GM04504 (cell line): Measurements from ENCODE around the gene KIR2DL1.
"Not testable (repeated sequence)": the region's sequence is repeated elsewhere in the genome, so short reads cannot be mapped to it uniquely, and the experiment has no call there.

Experiments used
- DNase-seq: peaks from one replicate; pipeline ENCODE4 v3.0.0-alpha.2; 2012; ENCODE audit warnings: low read depth

Gene KIR2DL1

DNA sequence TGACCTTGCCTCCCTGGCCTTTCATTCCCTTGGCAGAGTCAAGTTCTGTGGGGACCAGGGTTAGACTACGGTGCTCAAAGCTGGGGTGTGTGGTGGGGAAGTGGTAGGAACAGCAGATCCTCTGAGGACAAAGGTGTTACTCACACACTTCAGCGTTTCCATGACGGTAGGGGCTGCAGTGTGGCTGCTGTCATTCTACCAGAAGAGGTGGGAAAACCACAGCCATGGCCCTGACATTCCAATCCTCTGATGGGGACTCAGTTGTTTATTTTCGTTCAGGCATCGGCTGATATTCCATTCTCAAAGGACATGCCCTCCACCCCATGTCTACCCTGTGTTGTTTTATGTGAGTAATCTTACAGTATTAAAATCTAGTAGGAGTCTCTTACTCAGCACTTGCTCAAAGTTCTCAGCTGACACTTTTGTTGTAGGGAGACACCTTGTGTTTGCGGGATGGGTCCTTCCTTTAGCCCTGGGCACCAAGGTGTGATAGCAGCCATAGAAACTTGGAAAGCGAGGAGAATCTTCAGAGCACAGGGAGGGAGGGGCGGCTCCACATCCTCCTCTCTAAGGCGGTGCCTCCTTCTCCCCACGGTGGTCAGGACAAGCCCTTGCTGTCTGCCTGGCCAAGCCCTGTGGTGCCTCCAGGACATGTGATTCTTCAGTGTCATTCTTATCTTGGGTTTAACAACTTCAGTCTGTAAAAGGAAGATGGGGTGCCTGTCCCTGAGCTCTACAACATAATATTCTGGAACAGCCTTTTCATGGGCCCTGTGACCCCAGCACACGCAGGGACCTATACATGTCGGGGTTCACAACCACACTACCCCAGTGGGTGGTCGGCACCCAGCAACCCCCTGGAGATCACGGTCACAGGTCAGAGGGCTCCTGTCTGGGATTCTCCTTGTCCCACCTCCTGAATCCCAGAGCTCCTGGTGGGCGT, 1.7 kb downstream of the KIR2DL1 start:
- DNase-seq, result not testable (repeated sequence)

DNA sequence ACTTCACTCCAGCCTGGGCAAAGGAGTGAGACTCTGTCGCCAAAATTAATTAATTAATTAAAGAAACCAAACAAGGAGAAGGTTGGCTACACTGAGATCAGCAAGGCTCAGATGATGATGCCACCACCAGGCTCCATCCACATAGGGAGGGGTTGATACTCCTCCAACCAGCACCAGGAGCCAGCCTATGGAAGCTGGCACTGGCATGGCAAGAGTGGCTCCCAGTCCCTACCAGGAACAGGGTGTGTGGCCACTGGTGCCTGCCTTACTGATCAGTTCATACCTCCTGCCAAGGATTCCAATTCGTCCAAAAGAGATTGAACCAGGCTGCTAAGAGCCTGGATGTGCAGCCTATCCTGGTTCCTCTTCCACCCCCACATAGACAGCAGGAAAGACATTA, 3.1 kb downstream of the KIR2DL1 start:
- not testable (repeated sequence) for DNase-seq

DNA sequence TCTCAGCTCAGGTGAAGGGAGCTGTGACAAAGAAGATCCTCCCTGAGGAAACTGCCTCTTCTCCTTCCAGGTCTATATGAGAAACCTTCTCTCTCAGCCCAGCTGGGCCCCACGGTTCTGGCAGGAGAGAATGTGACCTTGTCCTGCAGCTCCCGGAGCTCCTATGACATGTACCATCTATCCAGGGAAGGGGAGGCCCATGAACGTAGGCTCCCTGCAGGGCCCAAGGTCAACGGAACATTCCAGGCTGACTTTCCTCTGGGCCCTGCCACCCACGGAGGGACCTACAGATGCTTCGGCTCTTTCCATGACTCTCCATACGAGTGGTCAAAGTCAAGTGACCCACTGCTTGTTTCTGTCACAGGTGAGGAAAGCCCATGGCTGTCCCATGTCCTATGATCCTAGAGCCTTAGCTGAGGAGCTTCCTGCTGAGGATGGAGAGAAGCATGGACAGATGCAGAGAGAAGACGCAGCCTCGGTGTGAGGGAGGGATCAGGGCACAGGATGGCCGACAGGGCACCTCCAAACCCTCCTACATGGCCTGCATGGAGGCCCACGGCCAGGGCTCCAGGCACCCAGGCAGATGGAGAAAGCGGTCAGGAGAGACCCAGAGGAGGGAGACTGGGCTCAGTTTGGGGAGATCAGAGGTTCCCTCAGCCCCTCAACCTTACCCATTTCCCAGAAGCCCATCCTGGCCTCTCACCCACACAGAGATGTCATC, 5.7 kb downstream of the KIR2DL1 start:
- DNase-seq, result not testable (repeated sequence)

DNA sequence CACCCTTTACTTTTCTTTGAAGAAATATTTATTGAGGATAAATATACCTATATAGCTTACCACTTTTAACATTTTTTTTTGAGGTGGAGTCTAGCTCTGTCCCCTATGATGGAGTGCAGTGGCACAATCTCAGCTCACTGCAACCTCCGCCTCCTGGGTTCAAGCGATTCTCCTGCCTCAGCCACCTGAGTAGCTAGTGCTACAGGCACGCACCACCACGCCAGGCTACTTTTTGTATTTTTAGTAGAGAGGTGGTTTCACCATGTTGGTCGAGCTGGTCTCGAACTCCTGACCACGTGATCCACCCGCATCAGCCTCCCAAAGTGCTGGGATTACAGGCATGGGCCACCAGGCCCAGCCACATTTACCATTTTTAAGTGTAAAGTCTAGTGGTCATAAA, 6.2 kb downstream of the KIR2DL1 start:
- DNase-seq, result not testable (repeated sequence)

DNA sequence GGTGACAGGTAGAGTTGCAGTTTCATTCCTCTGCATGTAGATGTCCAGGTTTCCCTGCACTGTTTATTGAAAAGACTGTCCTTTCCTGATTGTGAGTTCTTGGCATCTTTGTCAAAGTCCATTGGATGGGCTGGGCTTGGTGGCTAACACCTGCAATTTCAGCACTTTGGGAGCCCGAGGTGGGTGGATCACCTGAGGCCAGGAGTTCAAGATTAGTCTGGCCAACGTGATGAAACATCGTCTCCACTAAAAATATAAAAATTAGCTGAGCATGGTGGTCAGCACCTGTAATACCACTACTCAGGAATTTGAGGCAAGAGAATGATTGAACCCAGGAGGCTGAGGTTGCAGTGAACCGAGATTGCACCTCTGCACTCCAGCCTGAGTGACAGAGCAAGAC, 8.3 kb downstream of the KIR2DL1 start:
- DNase-seq, result not testable (repeated sequence)

DNA sequence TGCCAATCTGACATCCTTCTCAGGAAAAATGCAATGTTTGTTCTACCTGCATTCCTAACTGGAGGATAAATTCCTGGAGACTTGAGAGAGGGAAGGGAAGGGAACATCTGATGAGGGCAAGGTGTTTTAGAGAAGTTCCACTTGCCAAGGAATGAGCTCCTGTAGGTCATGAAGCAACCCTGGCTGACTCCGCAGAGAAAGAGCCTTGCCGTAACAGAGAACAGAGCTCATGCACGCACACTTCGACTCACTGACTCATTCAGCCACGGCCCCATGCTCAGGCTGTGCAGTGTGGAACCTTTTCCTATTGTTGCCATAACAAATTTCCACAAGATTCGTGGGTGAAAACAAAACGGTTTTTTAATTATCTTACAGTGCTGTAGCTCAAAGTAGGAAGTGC, 9.3 kb downstream of the KIR2DL1 start:
- DNase-seq, result not testable (repeated sequence)

DNA sequence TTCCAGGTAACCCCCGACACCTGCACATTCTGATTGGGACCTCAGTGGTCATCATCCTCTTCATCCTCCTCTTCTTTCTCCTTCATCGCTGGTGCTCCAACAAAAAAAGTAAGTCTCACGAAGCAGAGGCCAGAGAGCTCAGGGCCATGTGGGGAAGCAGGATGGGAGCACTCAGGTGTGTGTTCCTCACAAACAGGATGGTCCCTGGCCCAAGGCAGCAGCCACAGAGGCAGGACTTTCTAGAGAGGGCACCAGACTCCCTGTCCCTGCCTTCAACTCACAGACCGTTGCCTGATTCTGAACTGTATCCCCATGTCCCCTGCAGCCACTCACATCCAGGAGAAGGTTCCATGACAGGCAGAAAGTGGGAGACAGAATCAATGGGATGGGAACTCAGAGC, 13.3 kb downstream of the KIR2DL1 start:
- not testable (repeated sequence) for DNase-seq

DNA sequence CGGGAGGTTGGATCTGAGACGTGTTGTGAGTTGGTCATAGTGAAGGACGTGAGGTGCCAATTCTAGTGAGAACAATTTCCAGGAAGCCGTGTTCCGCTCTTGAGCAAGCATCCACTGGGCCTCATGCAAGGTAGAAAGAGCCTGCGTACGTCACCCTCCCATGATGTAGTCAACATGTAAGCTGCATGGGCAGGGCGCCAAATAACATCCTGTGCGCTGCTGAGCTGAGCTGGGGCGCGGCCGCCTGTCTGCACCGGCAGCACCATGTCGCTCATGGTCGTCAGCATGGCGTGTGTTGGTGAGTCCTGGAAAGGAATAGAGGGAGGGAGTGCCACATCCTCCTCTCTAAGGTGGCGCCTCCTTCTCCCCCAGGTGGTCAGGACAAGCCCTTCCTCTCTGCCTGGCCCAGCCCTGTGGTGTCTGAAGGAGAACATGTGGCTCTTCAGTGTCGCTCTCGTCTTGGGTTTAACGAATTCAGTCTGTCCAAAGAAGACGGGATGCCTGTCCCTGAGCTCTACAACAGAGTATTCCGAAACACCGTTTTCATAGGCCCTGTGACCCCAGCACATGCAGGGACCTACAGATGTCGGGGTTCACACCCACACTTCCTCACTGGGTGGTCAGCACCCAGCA, 16.6 kb downstream of the KIR2DL1 start:
- not testable (repeated sequence) for DNase-seq

DNA sequence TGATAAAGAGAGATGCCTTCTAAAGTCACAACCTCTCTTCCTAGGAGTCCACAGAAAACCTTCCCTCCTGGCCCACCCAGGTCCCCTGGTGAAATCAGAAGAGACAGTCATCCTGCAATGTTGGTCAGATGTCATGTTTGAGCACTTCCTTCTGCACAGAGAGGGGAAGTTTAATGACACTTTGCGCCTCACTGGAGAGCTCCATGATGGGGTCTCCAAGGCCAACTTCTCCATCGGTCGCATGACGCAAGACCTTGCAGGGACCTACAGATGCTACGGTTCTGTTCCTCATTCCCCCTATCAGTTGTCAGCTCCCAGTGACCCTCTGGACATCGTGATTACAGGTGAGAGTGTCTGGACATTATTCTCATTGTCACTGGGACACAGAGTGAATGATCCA, 18.6 kb downstream of the KIR2DL1 start:
- DNase-seq, result not testable (repeated sequence)

DNA sequence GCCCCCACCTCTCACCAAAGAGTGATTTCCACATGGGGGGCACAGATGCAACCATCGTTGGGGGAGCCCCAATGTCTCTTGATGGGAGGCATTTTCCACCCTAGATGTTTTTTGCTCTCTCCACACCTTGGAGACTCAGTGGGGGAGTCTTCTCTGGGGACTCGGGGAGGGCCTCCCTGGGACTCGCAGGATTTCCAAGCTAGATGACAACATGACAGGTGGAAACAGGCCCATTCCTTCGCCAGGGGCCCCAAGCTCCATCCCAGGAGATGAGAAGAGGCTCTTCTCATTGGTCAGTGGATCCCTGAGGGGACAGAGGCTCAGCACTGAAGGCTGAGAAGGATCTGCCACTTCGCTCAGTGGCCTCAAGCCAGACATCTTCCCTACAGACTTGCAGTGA, 21.1 kb downstream of the KIR2DL1 start:
- DNase-seq, result no peak

DNA sequence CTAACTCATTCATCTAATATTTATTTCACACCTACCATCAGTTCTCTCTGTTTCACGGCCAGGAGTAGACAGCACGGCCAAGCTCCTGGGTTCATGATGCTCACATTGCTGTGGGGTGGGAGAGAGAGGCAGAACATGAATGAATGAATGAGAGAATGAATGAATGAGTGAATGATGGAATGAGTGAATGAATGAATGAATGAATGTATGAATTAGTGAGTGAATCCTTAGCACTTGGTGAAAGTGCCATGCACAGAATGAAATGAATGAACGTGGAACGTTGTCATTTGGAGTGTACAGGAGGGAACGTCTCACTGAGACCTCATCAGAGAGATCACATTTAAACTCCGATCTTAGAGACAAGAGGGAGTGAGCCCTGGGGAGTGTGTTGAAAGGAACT, 21.9 kb downstream of the KIR2DL1 start:
- no peak for DNase-seq

DNA sequence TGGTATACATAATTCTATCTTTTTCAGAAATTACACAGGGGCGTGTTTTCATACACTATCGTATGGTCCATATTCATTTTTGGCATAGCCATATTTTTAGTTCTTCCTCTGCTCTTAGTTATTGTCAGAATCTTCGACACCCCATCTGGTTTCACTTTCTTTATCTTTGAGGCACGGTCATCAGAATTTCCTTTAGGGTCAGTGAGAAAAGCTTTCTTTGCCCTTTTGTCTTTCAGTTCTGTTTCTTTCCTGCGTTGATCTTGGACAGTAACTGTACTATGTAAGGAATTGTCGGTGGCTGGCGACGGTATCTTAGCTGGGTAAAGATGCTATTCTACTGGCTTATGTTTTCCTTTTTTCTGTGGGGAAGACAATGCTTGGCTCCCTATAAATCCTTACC, 23.2 kb downstream of the KIR2DL1 start:
- no peak for DNase-seq

DNA sequence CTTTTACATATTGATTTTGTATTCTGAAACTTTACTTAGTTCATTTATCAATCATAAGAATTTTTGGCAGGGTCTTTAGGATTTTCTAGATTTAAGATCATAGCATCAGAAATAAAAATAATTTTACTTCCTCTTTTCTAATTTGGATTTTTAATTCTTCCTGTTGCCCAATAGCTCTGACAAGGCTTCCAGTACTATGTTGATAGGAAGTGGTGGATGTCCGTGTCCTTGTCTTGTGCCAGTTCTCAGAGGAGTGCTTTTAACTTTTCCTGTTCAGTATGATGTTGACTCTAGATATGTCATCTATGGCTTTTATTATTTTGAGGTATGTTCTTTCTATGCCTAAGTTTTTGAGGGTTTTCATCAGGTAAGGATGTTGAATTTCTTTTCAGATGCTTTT, 26.2 kb downstream of the KIR2DL1 start:
- no peak for DNase-seq

DNA sequence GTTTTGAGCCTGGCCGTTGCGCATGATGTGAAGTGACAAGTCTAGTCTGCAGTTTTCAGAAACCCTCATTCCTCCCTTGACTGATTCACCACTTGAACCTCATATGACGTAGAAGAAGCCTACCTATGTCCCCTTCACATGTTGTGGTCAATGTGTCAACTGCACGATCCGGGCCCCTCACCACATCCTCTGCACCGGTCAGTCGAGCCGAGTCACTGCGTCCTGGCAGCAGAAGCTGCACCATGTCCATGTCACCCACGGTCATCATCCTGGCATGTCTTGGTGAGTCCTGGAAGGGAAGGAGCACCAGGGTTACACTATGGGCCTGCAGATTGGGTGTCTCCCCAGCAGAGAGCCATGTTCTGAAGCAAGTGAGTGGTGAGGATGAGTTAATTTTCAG, 33.8 kb downstream of the KIR2DL1 start, which contains the start of gene KIR2DL4:
KIR2DL4 (plus strand) TSS at position 201 of the 400 bp plus-strand sequence; CDS start at position 243, 42 bp downstream.
- DNase-seq, result no peak

DNA sequence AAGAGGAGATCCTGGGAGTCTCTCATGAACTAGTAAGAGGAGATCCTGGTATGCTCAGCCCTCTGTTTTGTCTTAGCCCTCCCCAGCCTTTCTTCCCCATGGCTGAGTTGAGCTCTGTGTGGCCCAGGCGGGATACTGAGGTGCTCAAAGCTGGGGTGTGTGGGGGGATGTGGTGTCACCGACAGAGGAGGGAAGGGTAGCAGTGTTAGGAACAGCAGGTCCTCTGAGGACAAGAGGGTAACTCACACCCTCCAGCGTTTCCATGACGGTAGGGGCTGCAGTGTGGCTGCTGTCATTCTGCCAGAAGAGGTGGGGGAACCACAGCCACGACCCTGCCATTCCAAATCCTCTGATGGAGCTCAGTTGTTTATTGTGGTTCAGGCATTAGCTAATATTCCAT, 34.5 kb downstream of the KIR2DL1 start:
- no peak for DNase-seq

DNA sequence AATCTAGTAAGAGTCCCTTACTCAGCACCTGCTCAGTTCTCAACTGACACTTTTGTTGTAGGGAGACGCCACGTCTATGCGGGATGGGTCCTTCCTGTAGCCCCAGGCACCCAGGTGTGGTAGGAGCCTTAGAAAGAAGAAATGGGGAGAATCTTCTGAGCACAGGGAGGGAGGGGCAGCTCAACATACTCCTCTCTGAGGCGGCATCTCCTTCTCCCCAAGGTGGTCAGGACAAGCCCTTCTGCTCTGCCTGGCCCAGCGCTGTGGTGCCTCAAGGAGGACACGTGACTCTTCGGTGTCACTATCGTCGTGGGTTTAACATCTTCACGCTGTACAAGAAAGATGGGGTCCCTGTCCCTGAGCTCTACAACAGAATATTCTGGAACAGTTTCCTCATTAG, 35.0 kb downstream of the KIR2DL1 start:
- DNase-seq, result no peak

DNA sequence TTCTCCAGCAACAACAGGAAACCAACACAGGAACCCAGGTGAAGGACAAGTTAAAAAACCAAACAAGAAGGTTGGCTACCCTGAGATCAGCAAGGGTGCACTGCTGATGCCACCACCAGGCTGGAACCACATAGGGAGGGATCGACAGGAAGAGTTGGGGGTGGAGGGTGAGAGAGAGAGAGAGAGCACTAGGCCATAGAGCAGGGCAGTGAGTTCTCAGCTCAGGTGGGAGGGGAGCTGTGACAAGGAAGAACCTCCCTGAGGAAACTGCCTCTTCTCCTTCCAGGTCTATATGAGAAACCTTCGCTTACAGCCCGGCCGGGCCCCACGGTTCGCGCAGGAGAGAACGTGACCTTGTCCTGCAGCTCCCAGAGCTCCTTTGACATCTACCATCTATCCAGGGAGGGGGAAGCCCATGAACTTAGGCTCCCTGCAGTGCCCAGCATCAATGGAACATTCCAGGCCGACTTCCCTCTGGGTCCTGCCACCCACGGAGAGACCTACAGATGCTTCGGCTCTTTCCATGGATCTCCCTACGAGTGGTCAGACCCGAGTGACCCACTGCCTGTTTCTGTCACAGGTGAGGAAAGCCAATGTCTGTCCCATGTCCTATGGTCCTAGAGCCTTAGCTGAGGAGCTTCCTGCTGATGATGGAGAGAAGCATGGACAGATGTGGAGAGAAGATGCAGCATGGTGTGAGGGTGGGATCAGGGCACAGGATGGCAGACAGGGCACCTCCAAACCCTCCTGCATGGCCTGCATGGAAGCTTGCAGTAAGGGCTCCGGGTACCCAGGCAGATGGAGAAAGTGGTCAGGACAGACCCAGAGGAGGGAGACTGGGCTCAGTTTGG, 36.3 kb downstream of the KIR2DL1 start:
- DNase-seq, result no peak

DNA sequence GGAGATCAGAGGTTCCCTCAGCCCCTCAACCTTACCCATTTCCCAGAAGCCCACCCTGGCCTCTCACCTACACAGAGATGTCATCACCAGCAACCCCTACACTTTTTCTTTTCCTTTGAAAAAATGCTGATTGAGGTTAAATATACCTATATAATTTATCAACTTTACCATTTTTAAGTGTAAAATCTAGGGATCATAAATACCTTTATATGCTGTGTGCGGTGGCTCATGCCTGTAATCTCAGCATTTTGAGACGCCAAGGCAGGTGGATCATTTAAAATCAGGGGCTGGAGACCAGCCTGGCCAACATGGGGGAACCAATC, 36.9 kb downstream of the KIR2DL1 start:
- no peak for DNase-seq

DNA sequence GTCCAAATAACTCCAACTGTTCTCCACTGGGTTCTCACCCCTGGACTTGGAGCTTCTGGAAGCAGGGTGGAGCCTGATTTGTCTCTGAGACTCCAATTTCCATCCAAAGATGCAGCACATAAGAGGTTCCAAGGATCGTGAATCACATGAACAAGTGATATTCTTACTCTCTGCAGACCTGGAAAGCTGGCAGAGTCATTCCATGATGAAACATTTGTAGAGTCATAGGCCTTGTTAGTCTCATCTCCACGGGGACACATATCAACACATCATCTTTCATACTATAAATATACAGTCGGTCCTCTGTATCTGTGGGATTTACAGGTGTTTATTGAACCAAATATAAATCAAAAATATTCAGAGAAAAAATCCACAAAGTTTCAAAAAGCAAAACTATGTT, 45.0 kb downstream of the KIR2DL1 start:
- DNase-seq, result not testable (repeated sequence)

DNA sequence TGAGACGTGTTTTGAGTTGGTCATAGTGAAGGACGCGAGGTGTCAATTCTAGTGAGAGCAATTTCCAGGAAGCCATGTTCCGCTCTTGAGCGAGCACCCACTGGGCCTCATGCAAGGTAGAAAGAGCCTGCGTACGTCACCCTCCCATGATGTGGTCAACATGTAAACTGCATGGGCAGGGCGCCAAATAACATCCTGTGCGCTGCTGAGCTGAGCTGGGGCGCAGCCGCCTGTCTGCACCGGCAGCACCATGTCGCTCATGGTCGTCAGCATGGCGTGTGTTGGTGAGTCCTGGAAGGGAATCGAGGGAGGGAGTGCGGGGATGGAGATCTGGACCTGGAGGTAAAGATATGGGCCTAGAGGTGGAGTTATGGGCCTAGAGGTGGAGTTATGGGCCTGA, 46.7 kb downstream of the KIR2DL1 start, which contains the start of gene KIR3DL1:
KIR3DL1 (plus strand) TSS at position 218 of the 400 bp plus-strand sequence.
- not testable (repeated sequence) for DNase-seq

DNA sequence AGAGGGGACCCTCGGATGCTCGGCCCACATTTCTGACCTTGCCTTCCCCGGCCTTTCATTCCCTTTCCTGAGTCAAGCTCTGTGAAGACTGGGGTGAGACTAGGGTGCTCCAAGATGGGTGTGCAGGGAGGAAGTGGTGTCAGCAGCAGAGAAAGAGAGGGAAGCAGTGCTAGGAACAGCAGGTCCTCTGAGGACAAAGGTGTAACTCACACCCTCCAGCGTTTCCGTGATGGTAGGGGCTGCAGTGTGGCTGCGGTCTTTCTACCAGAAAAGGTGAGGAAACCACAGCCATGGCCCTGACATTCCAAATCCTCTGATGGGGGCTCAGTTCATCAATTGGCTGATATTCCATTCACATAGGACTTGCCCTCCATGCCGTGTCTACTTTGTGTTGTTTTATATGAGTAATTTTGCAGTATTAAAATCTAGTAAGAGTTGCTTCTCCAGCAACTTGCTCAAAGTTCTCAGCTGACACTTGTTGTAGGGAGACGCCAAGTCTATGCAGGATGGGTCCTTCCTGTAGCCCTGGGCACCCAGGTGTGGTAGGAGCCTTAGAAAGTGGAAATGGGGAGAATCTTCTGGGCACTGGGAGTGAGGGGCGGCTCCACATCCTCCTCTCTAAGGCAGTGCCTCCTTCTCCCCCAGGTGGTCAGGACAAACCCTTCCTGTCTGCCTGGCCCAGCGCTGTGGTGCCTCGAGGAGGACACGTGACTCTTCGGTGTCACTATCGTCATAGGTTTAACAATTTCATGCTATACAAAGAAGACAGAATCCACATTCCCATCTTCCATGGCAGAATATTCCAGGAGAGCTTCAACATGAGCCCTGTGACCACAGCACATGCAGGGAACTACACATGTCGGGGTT, 48.3 kb downstream of the KIR2DL1 start:
- no peak for DNase-seq
